Gastrocnemius medialis (tissue), 4 donors: Measurements from ENCODE around the gene CSTF1. TPM values are rescaled to one million over a fixed set of nuclear protein-coding genes. Genes with fewer than 3 reads are reported as not detected.

Experiments
- ATAC-seq, 2 donors: fragments of 150-250 bp; one replicate each; pipeline ENCODE4 v1.9.1; 2016
- DNase-seq, 2 donors: peaks; one replicate each; pipeline ENCODE4 v3.0.0-alpha.2; 2019
- H3K27ac ChIP-seq, 4 donors: fragments of 200-600 bp; sonication (generic); 1 replicate in 1 of 4; 2 replicates in 3 of 4; pipeline ENCODE4 v1.5.1; 2016 to 2018; ENCODE audit warnings: mild to moderate bottlenecking in 2 of 4, moderate library complexity in 1 of 4
- H3K27me3 ChIP-seq, 3 donors: fragments of 200-600 bp; sonication (generic) in 2 of 3; 1 replicate in 1 of 3; 2 replicates in 2 of 3; pipeline versions ENCODE4 v1.5.1 to v1.6.0; 2016 to 2019; ENCODE audit warnings: mild to moderate bottlenecking in 1 of 3, moderate library complexity in 1 of 3
- H3K36me3 ChIP-seq, 2 donors: fragments of 200-600 bp; sonication (generic) in 1 of 2; one replicate each; pipeline ENCODE4 v1.5.1; 2017 to 2018
- H3K4me1 ChIP-seq, 2 donors: fragments of 200-600 bp; sonication (generic) in 1 of 2; one replicate each; pipeline ENCODE4 v1.5.1; 2016 to 2017; ENCODE audit warnings: mild to moderate bottlenecking in 2 of 2
- H3K4me3 ChIP-seq, 4 donors: fragments of 200-600 bp; sonication (generic) in 3 of 4; 1 replicate in 1 of 4; 2 replicates in 3 of 4; pipeline ENCODE4 v1.5.1; 2016 to 2019; ENCODE audit warnings: mild to moderate bottlenecking in 2 of 4
- H3K9me3 ChIP-seq, 3 donors: fragments of 200-600 bp; sonication (generic) in 2 of 3; 1 replicate in 1 of 3; 2 replicates in 2 of 3; pipeline ENCODE4 v1.5.1; 2016 to 2019
- CTCF ChIP-seq, 5 experiments: fragments of 450-650 bp in 3 of 5; fragments of 200-600 bp in 2 of 5; sonication (generic) in 2 of 5; IDR thresholded peaks in 4 of 5; conservative IDR thresholded peaks in 1 of 5; 1 replicate in 4 of 5; 2 replicates in 1 of 5; pipeline ENCODE4 v1.5.1; 2016 to 2019; ENCODE audit warnings: antibody characterized with exemption in 5 of 5, mild to moderate bottlenecking in 3 of 5, moderate library complexity in 3 of 5
- POLR2A ChIP-seq, 2 donors: fragments of 450-650 bp; IDR thresholded peaks; one replicate each; pipeline ENCODE4 v1.6.1; 2017; ENCODE audit warnings: antibody characterized with exemption in 2 of 2, mild to moderate bottlenecking in 2 of 2, moderate library complexity in 2 of 2
- in situ Hi-C, 4 donors: fragments of 200-750 bp; cut with MboI; loops; one replicate each; pipeline versions ENCODE4 v1.15.0 to v1.8.0; 2017; ENCODE audit warnings: low sequenced_read_pairs in 4 of 4
- intact Hi-C: fragments of 100-400 bp; cut with DNase I; formaldehyde crosslinking; loops from one replicate; pipeline ENCODE4 v1.15.1; 2023; ENCODE audit warnings: low total_unique reads
- total RNA-seq, 4 donors: library from RNA; depleted of rRNA; stranded (reverse); fragments of >200 nt; gene quantifications; one replicate each; pipeline versions ENCODE4 v1.1.0 to v1.2.3, GENCODE V29; 2016

The CSTF1 gene
- total RNA-seq, 4 donors from 2014 or later = 14.2 to 23.2 (median 18.9) TPM

DNA sequence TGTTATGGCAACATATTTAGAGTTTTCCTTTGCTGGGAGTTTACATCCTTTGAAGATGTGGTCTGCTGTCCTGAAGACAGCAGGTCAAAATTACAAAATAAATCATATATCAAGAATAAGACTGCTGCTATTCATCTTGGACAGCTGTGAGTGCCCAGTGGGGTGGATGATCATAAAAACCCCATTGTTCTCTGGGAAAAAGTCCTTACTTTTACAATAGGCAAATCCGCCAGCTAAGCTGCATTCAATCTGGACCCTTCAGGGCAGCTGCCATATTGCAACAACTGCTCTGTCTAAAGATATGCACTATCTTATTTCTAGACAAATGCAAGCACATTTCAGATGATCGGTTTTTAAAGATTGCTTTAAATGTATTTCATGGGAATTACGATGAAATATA is 39.0 kb downstream of the CSTF1 start:
- no peak for DNase-seq
- intact Hi-C loops (no loop called here), in situ Hi-C loops (no loop called here)
- TF ChIP-seq POLR2A (IDR thresholded peaks at IDR 0.05) (no peak), CTCF (IDR thresholded peaks at IDR 0.05 in 4 of 5, conservative IDR thresholded peaks at IDR 0.05 in 1 of 5) (no peak)
- no peaks in the 10 kb centered on the region for H3K36me3 ChIP-seq
- H3K27ac ChIP-seq = no peak overlapping the region
- no peaks in the 10 kb centered on the region for H3K4me1 ChIP-seq
- H3K27me3 ChIP-seq = no peaks in the 10 kb centered on the region
- no peak for ATAC-seq
- no peak overlapping the region for H3K4me3 ChIP-seq
- H3K9me3 ChIP-seq = no peaks in the 10 kb centered on the region

GRCh38 chr20:56433221-56433879 is 40.9 kb downstream of the CSTF1 start:
- Histone ChIP-seq H3K4me3 (no peak overlapping the region), H3K27me3 (no peaks in the 10 kb centered on the region), H3K27ac (no peak overlapping the region), H3K4me1 (no peaks in the 10 kb centered on the region), H3K36me3 (no peaks in the 10 kb centered on the region), H3K9me3 (no peaks in the 10 kb centered on the region)
- intact Hi-C loops (no loop called here), in situ Hi-C loops (no loop called here)
- DNase-seq (no peak), ATAC-seq (no peak)
- no peak for TF ChIP-seq CTCF (IDR thresholded peaks at IDR 0.05 in 4 of 5, conservative IDR thresholded peaks at IDR 0.05 in 1 of 5)
- no peak for TF ChIP-seq POLR2A (IDR thresholded peaks at IDR 0.05)

- ATAC-seq (no peak), DNase-seq (no peak)
- Histone ChIP-seq H3K4me1 (no peaks in the 10 kb centered on the region), H3K4me3 (no peak overlapping the region), H3K27ac (no peak overlapping the region), H3K9me3 (no peaks in the 10 kb centered on the region), H3K36me3 (no peaks in the 10 kb centered on the region), H3K27me3 (no peaks in the 10 kb centered on the region)
- intact Hi-C loops = no loop called here
- in situ Hi-C loops = no loop called here
- TF ChIP-seq CTCF (IDR thresholded peaks at IDR 0.05 in 4 of 5, conservative IDR thresholded peaks at IDR 0.05 in 1 of 5) = no peak
- TF ChIP-seq POLR2A (IDR thresholded peaks at IDR 0.05) = no peak
These were observed 41.4 kb downstream of the CSTF1 start for GRCh38 chr20:56433880-56434255.

GRCh38 chr20:56437196-56437960 is 44.9 kb downstream of the CSTF1 start:
- in situ Hi-C loops (no loop called here), intact Hi-C loops (no loop called here)
- DNase-seq (no peak), ATAC-seq (no peak)
- H3K9me3 ChIP-seq = no peaks in the 10 kb centered on the region
- H3K4me1 ChIP-seq = no peaks in the 10 kb centered on the region
- no peaks in the 10 kb centered on the region for H3K27me3 ChIP-seq
- H3K4me3 ChIP-seq = no peak overlapping the region
- no peak overlapping the region for H3K27ac ChIP-seq
- no peak for TF ChIP-seq CTCF (IDR thresholded peaks at IDR 0.05 in 4 of 5, conservative IDR thresholded peaks at IDR 0.05 in 1 of 5)
- no peak for TF ChIP-seq POLR2A (IDR thresholded peaks at IDR 0.05)
- H3K36me3 ChIP-seq = no peaks in the 10 kb centered on the region
